Neural cell (in vitro differentiated cells): ENCODE results near the gene APBA1. TPM values are rescaled to one million over a fixed set of nuclear protein-coding genes. Genes with fewer than 3 reads are reported as not detected.

Experiments used
- H2AFZ ChIP-seq: fragments of 200-600, 300-800 bp; sonication (generic), shearing (Covaris generic); 2 replicates; pipeline ENCODE4 v1.6.0; 2014; ENCODE audit warnings: low read depth, mild to moderate bottlenecking, antibody characterized with exemption, low read length, moderate library complexity
- H3F3A ChIP-seq: fragments of 200-600 bp; shearing (Covaris generic); 2 replicates; pipeline ENCODE4 v1.6.1; 2016; ENCODE audit warnings: mild to moderate bottlenecking, moderate library complexity, mixed read lengths, antibody characterized with exemption, low read length; ENCODE audit not compliant: insufficient read depth, poor library complexity, severe bottlenecking
- H3K27ac ChIP-seq: fragments of 200-600, 300-800 bp; sonication (generic), shearing (Covaris generic); 2 replicates; pipeline ENCODE4 v1.5.1; 2014; ENCODE audit warnings: mild to moderate bottlenecking, low read length, moderate library complexity
- H3K27me3 ChIP-seq: fragments of 300-800, 200-600 bp; sonication (generic), shearing (Covaris generic); 2 replicates; pipeline ENCODE4 v1.6.0; 2014; ENCODE audit warnings: mild to moderate bottlenecking, low read depth, low read length, moderate library complexity; ENCODE audit not compliant: insufficient read depth
- H3K36me3 ChIP-seq: fragments of 300-800, 200-600 bp; sonication (generic), shearing (Covaris generic); 2 replicates; pipeline ENCODE4 v1.5.1; 2014; ENCODE audit warnings: mild to moderate bottlenecking, antibody characterized with exemption, low read length, moderate library complexity; ENCODE audit not compliant: insufficient read depth
- H3K4me2 ChIP-seq: fragments of 300-800, 200-600 bp; sonication (generic), shearing (Covaris generic); 2 replicates; pipeline ENCODE4 v1.6.0; 2014; ENCODE audit warnings: mild to moderate bottlenecking, low read length
- H3K4me3 ChIP-seq: fragments of 300-800, 200-600 bp; sonication (generic), shearing (Covaris generic); 2 replicates; pipeline ENCODE4 v1.5.1; 2014; ENCODE audit warnings: mild to moderate bottlenecking, low read length, moderate library complexity
- H3K79me2 ChIP-seq: fragments of 200-600 bp; shearing (Covaris generic); replicated peaks from 2 replicates; pipeline ENCODE4 v1.6.0; 2014; ENCODE audit warnings: mild to moderate bottlenecking, low read length, moderate library complexity; ENCODE audit not compliant: insufficient read depth
- H3K9ac ChIP-seq: fragments of 300-800, 200-600 bp; sonication (generic), shearing (Covaris generic); 2 replicates; pipeline ENCODE4 v1.6.1; 2016; ENCODE audit warnings: mild to moderate bottlenecking, low read length, mixed read lengths
- H3K9me2 ChIP-seq: fragments of 200-600 bp; shearing (Covaris generic); 2 replicates; pipeline ENCODE4 v1.6.1; 2016; ENCODE audit warnings: mild to moderate bottlenecking, low read length, mixed read lengths; ENCODE audit not compliant: insufficient read depth
- H3K9me3 ChIP-seq: fragments of 200-600, 300-800 bp; sonication (generic), shearing (Covaris generic); 2 replicates; pipeline ENCODE4 v1.6.1; 2016; ENCODE audit warnings: mild to moderate bottlenecking, mixed run types, low read length, moderate library complexity, mixed read lengths
- H4K20me1 ChIP-seq: fragments of 200-600 bp; shearing (Covaris generic); 2 replicates; pipeline ENCODE4 v1.6.1; 2016; ENCODE audit warnings: mild to moderate bottlenecking, mixed run types; ENCODE audit not compliant: insufficient read depth
- EP300 ChIP-seq: fragments of 450-650 bp; conservative IDR thresholded peaks from 2 replicates; pipeline ENCODE4 v1.6.1; 2014; ENCODE audit warnings: antibody characterized with exemption, mild to moderate bottlenecking, moderate library complexity; ENCODE audit not compliant: poor library complexity, severe bottlenecking
- EZH2 ChIP-seq: fragments of 200-600, 300-800 bp; shearing (Covaris generic), sonication (generic); IDR thresholded peaks from 2 replicates; pipeline ENCODE4 v1.6.1; 2014; ENCODE audit warnings: antibody characterized with exemption, low read length, borderline replicate concordance, mild to moderate bottlenecking; ENCODE audit not compliant: insufficient read depth, poor library complexity, severe bottlenecking
- MXI1 ChIP-seq: fragments of 450-650 bp; conservative IDR thresholded peaks from 2 replicates; pipeline ENCODE4 v1.6.1; 2014; ENCODE audit warnings: antibody characterized with exemption, mild to moderate bottlenecking; ENCODE audit not compliant: poor library complexity, severe bottlenecking
- POLR2AphosphoS5 ChIP-seq: IDR thresholded peaks from 2 replicates; pipeline ENCODE4 v1.6.1; 2012
- RAD21 ChIP-seq: fragments of 450-650 bp; conservative IDR thresholded peaks from 2 replicates; pipeline ENCODE4 v1.6.1; 2014; ENCODE audit warnings: antibody characterized with exemption, mild to moderate bottlenecking, moderate library complexity
- SMC3 ChIP-seq: fragments of 450-650 bp; conservative IDR thresholded peaks from 2 replicates; pipeline ENCODE4 v1.6.1; 2014; ENCODE audit warnings: antibody characterized with exemption, mild to moderate bottlenecking, moderate library complexity; ENCODE audit not compliant: poor library complexity
- TAF1 ChIP-seq: IDR thresholded peaks from 2 replicates; pipeline ENCODE4 v1.6.1; 2012; ENCODE audit warnings: low read depth
- polyA plus RNA-seq: library from polyadenylated mRNA; depleted of rRNA; stranded (reverse); fragments of >200 nt; gene quantifications from 2 replicates; pipeline ENCODE4 v1.2.3, GENCODE V29; 2014
- TF ChIP-seq, protein P1 (sequence below): IDR thresholded peaks from 2 replicates; pipeline ENCODE4 v1.6.1; 2012; ENCODE audit warnings: borderline replicate concordance
- TF ChIP-seq, protein P2 (sequence below): fragments of 450-650 bp; IDR thresholded peaks from 2 replicates; pipeline ENCODE4 v1.5.1; 2014; ENCODE audit warnings: antibody characterized with exemption, mild to moderate bottlenecking, moderate library complexity; ENCODE audit not compliant: poor library complexity, severe bottlenecking

APBA1 gene
- polyA plus RNA-seq, 1 donor from 2014 or later: 10.9 TPM

- H3K4me2 ChIP-seq: no peak overlapping the region
- TF ChIP-seq, protein P1, sequence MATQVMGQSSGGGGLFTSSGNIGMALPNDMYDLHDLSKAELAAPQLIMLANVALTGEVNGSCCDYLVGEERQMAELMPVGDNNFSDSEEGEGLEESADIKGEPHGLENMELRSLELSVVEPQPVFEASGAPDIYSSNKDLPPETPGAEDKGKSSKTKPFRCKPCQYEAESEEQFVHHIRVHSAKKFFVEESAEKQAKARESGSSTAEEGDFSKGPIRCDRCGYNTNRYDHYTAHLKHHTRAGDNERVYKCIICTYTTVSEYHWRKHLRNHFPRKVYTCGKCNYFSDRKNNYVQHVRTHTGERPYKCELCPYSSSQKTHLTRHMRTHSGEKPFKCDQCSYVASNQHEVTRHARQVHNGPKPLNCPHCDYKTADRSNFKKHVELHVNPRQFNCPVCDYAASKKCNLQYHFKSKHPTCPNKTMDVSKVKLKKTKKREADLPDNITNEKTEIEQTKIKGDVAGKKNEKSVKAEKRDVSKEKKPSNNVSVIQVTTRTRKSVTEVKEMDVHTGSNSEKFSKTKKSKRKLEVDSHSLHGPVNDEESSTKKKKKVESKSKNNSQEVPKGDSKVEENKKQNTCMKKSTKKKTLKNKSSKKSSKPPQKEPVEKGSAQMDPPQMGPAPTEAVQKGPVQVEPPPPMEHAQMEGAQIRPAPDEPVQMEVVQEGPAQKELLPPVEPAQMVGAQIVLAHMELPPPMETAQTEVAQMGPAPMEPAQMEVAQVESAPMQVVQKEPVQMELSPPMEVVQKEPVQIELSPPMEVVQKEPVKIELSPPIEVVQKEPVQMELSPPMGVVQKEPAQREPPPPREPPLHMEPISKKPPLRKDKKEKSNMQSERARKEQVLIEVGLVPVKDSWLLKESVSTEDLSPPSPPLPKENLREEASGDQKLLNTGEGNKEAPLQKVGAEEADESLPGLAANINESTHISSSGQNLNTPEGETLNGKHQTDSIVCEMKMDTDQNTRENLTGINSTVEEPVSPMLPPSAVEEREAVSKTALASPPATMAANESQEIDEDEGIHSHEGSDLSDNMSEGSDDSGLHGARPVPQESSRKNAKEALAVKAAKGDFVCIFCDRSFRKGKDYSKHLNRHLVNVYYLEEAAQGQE: no peak
- TF ChIP-seq, protein P2, sequence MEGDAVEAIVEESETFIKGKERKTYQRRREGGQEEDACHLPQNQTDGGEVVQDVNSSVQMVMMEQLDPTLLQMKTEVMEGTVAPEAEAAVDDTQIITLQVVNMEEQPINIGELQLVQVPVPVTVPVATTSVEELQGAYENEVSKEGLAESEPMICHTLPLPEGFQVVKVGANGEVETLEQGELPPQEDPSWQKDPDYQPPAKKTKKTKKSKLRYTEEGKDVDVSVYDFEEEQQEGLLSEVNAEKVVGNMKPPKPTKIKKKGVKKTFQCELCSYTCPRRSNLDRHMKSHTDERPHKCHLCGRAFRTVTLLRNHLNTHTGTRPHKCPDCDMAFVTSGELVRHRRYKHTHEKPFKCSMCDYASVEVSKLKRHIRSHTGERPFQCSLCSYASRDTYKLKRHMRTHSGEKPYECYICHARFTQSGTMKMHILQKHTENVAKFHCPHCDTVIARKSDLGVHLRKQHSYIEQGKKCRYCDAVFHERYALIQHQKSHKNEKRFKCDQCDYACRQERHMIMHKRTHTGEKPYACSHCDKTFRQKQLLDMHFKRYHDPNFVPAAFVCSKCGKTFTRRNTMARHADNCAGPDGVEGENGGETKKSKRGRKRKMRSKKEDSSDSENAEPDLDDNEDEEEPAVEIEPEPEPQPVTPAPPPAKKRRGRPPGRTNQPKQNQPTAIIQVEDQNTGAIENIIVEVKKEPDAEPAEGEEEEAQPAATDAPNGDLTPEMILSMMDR: no peak
- TF ChIP-seq RAD21 (no peak), POLR2AphosphoS5 (no peak), TAF1 (no peak), EP300 (no peak), SMC3 (no peak), MXI1 (no peak), EZH2 (no peak)
- no peak overlapping the region for H3K4me3 ChIP-seq
- H3K27me3 ChIP-seq: no peaks in the 10 kb centered on the region
- no peaks in the 10 kb centered on the region for H3K36me3 ChIP-seq
- no peaks in the 10 kb centered on the region for H3K9me2 ChIP-seq
- H3K27ac ChIP-seq: no peak overlapping the region
- no peaks in the 10 kb centered on the region for H3K9me3 ChIP-seq
- H3K79me2 ChIP-seq: no peaks in the 10 kb centered on the region
- H3K9ac ChIP-seq: no peak overlapping the region
- H3F3A ChIP-seq: no peaks in the 10 kb centered on the region
- no peaks in the 10 kb centered on the region for H4K20me1 ChIP-seq
- no peak overlapping the region for H2AFZ ChIP-seq
Measured at GRCh38 chr9:69622676-69623075, 49.5 kb downstream of the APBA1 start.

DNA sequence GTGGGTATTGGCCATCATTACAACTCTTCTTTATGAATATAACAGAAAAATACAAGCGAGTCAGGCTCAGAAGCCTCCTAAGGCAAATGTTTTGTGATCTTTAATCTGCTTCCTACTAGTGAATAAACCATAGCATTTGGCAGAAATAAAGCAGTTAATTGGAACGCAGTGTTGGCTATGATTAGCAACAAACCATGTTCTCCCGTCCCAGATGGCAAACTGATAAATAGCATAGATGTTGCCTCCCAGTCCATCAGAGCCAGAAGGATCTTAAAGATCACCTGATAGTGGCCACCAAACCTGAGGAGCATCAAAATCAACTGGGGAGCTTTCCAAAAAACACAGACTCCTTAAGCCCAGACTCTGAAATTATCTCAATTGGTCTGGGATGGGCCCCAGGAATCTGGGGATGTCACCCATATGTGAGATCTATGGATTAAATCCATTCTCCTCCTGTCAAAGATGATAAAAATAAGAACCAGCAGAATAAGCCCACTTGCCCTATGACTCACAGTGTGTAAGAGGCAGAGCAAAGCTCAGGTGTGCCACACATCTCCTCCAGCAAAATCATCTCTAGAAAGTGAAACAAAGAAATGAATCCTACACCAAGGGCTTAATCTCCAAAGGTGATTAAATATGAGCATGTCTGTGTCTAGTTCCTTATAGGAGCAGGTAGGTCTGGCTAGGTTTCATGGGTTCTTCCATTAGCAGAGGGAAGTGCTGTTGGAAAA, 50.3 kb downstream of the APBA1 start:
- no peaks in the 10 kb centered on the region for H3K36me3 ChIP-seq
- no peak overlapping the region for H3K4me2 ChIP-seq
- no peaks in the 10 kb centered on the region for H3K79me2 ChIP-seq
- H3K9me2 ChIP-seq: no peaks in the 10 kb centered on the region
- H3F3A ChIP-seq: no peaks in the 10 kb centered on the region
- no peak overlapping the region for H3K4me3 ChIP-seq
- H4K20me1 ChIP-seq: no peaks in the 10 kb centered on the region
- no peak overlapping the region for H3K9ac ChIP-seq
- no peaks in the 10 kb centered on the region for H3K27me3 ChIP-seq
- no peak overlapping the region for H2AFZ ChIP-seq
- TF ChIP-seq EZH2: no peak
- TF ChIP-seq TAF1: no peak
- no peak for TF ChIP-seq MXI1
- no peak for TF ChIP-seq SMC3
- TF ChIP-seq EP300: no peak
- TF ChIP-seq, protein P2: no peak
- TF ChIP-seq, protein P1: no peak
- no peak for TF ChIP-seq RAD21
- no peak for TF ChIP-seq POLR2AphosphoS5
- no peaks in the 10 kb centered on the region for H3K9me3 ChIP-seq
- H3K27ac ChIP-seq: no peak overlapping the region
